ENCODE data around the gene FBXO17.
"Not testable (repeated sequence)": the region's sequence is repeated elsewhere in the genome, so short reads cannot be mapped to it uniquely, and the experiment has no call there.

The FBXO17 gene

GRCh38 chr19:38977445-38978325 is 2.1 kb upstream of the FBXO17 start:
- peak; percentile 81 for DNase-seq (ENCODE audit: low spot score)
- TF ChIP-seq CTCF (IDR thresholded peaks at IDR 0.05; ENCODE audit: extremely low read depth, missing control alignments), result no peak

GRCh38 chr19:38975861-38976271 is 324 bp upstream of the FBXO17 start:
- TF ChIP-seq CTCF (IDR thresholded peaks at IDR 0.05; ENCODE audit: extremely low read depth, missing control alignments), result no peak
- no peak for DNase-seq (ENCODE audit: low spot score)

GRCh38 chr19:38974624-38975213 is 823 bp downstream of the FBXO17 start:
- DNase-seq (ENCODE audit: low spot score), result no peak

GRCh38 chr19:38971672-38972071 is 3.9 kb downstream of the FBXO17 start:
- no peak for DNase-seq (ENCODE audit: low spot score)

More at GRCh38 chr19:38974624-38975213, 823 bp downstream of the FBXO17 start:
- TF ChIP-seq CTCF (IDR thresholded peaks at IDR 0.05; ENCODE audit: extremely low read depth, missing control alignments), result no peak

DNA sequence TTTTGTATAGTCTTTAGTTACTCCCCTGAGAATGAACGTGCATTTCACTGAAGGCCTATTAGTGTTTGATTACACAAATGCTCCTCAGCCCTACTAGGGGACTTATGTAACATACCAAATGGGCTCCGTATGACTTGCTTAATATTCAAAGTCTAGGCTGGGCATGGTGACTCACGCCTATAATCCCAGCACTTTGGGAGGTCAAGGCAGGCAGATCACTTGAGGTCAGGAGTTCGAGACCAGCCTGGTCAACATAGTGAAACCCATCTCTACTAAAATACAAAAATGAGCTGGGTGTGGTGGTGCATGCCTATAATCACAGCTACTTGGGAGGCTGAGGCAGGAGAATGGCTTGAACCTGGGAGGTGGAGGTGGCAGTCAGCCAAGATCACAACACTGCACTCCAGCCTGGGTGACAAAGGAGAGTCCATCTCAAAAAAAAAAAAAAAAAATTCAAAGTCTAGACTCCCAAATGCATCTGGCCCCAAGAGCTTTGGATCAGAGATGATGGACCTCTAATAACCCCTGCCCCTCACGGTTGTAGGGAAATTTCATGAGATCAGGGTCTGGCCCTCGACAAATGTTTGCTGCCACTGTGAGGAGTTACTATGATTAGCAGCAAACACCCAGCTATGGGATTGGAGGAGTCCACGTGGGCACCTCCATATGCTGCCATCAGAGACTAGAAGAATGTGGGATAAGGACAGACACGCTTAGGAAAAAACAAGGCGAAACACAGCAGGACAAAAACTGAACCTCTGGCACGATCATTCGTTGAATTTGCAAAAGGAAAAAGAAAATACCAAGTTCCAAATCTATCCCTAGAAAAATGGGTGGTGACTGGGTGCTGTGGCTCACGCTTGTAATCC is 4.6 kb downstream of the FBXO17 start:
- TF ChIP-seq CTCF (IDR thresholded peaks at IDR 0.05; ENCODE audit: extremely low read depth, missing control alignments), result no peak
- DNase-seq (ENCODE audit: low spot score), result no peak

More at GRCh38 chr19:38971672-38972071, 3.9 kb downstream of the FBXO17 start:
- no peak for TF ChIP-seq CTCF (IDR thresholded peaks at IDR 0.05; ENCODE audit: extremely low read depth, missing control alignments)

- not testable (repeated sequence) for DNase-seq (ENCODE audit: low spot score)
Measured at GRCh38 chr19:38966149-38966548, 9.4 kb downstream of the FBXO17 start.

DNA sequence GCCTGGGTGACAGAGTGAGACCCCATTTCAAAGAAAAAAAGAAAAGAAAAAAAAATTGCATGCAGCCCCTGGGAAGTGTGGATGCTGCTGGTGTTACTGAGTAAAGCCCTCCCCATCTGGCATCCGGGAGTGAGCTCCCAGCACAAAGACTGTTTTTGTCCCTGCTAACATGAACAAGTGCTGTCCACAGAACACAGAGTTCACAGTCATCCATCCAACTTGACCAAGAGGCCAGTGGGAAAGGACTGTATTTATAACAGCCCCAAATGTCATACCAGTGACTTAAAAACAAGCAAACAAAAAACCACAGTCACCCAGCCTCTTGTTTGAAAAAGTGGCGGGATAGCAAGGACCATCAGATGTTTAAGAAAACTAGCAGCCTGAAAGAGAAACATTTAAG is 10.8 kb downstream of the FBXO17 start:
- no peak for DNase-seq (ENCODE audit: low spot score)
- no peak for TF ChIP-seq CTCF (IDR thresholded peaks at IDR 0.05; ENCODE audit: extremely low read depth, missing control alignments)

All from GM20000 (cell line).